GM12892 (cell line): Measurements from ENCODE around the gene MAEA.

Experiments used
- POLR2A ChIP-seq: IDR thresholded peaks from 2 replicates; pipeline ENCODE4 v1.6.1; 2011; ENCODE audit warnings: low read depth, low read length, control low read depth
- POLR2AphosphoS5 ChIP-seq: IDR thresholded peaks from 2 replicates; pipeline ENCODE4 v1.6.1; 2011; ENCODE audit warnings: low read depth, low read length, control low read depth

DNA sequence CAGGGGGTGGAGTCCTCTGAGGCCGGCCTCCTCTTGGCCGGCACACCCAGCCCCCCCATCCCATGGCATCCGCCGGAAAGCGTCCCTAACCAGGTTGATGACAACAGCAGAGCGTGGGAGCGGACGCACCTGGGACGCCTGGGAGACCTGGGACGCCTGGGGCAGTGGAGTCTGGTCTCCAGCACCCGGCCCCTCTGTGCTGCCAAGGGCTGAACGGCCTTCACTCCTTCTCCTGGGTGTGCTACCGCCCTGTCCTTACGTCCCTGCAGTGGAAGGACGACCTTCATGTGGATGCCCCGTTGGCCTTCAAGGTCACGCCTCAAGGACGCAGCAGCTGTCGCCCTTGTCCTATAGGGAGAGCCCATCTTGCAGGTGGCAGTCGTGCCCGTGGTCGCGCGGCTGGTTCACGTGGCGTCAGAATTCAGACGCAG lies 89.7 kb downstream of the MAEA start:
- no peak for TF ChIP-seq POLR2A
- no peak for TF ChIP-seq POLR2AphosphoS5
